ENCODE results near the gene FBLN1.
"Not testable (repeated sequence)": the region's sequence is repeated elsewhere in the genome, so short reads cannot be mapped to it uniquely, and the experiment has no call there.

The FBLN1 gene

GRCh38 chr22:45600790-45601730 is 98.4 kb downstream of the FBLN1 start:
- no peak for DNase-seq (ENCODE audit: low spot score)
- Histone ChIP-seq H3K27ac (ENCODE audit: poor library complexity, severe bottlenecking) (no peak overlapping the region), H3K36me3 (ENCODE audit: low read depth) (no peaks in the 10 kb centered on the region), H3K4me1 (ENCODE audit: insufficient read depth, poor library complexity, severe bottlenecking) (peaks cover 29% of the 10 kb centered on the region), H3K9me3 (ENCODE audit: severe bottlenecking) (no peaks in the 10 kb centered on the region), H3K27me3 (ENCODE audit: insufficient read depth, poor library complexity, severe bottlenecking) (no peaks in the 10 kb centered on the region), H3K4me3 (ENCODE audit: severe bottlenecking) (no peak overlapping the region)
- no peak for ATAC-seq (ENCODE audit: low read depth)
- TF ChIP-seq CTCF (IDR thresholded peaks at IDR 0.05; ENCODE audit: poor library complexity, severe bottlenecking), result no peak

- TF ChIP-seq CTCF (IDR thresholded peaks at IDR 0.05; ENCODE audit: poor library complexity, severe bottlenecking), result no peak
- Histone ChIP-seq H3K27me3 (ENCODE audit: insufficient read depth, poor library complexity, severe bottlenecking) (no peaks in the 10 kb centered on the region), H3K4me3 (ENCODE audit: severe bottlenecking) (no peak overlapping the region), H3K9me3 (ENCODE audit: severe bottlenecking) (no peaks in the 10 kb centered on the region), H3K36me3 (ENCODE audit: low read depth) (no peaks in the 10 kb centered on the region), H3K4me1 (ENCODE audit: insufficient read depth, poor library complexity, severe bottlenecking) (peaks cover 29% of the 10 kb centered on the region), H3K27ac (ENCODE audit: poor library complexity, severe bottlenecking) (no peak overlapping the region)
- DNase-seq (ENCODE audit: low spot score) (no peak), ATAC-seq (ENCODE audit: low read depth) (no peak)
These were observed 99.5 kb downstream of the FBLN1 start for GRCh38 chr22:45602004-45602733.

- Histone ChIP-seq H3K9me3 (ENCODE audit: severe bottlenecking) (no peaks in the 10 kb centered on the region), H3K4me3 (ENCODE audit: severe bottlenecking) (no peak overlapping the region), H3K36me3 (ENCODE audit: low read depth) (no peaks in the 10 kb centered on the region), H3K4me1 (ENCODE audit: insufficient read depth, poor library complexity, severe bottlenecking) (peaks cover 29% of the 10 kb centered on the region), H3K27me3 (ENCODE audit: insufficient read depth, poor library complexity, severe bottlenecking) (no peaks in the 10 kb centered on the region), H3K27ac (ENCODE audit: poor library complexity, severe bottlenecking) (peak overlapping the region; percentile 64)
- DNase-seq (ENCODE audit: low spot score) (no peak), ATAC-seq (ENCODE audit: low read depth) (no peak)
- TF ChIP-seq CTCF (IDR thresholded peaks at IDR 0.05; ENCODE audit: poor library complexity, severe bottlenecking), result no peak
These were observed 100.3 kb downstream of the FBLN1 start for GRCh38 chr22:45602824-45603595.

GRCh38 chr22:45603619-45604018 is 100.9 kb downstream of the FBLN1 start:
- peak overlapping the region; percentile 64 for H3K27ac ChIP-seq (ENCODE audit: poor library complexity, severe bottlenecking)
- no peak for ATAC-seq (ENCODE audit: low read depth)
- H3K9me3 ChIP-seq (ENCODE audit: severe bottlenecking), result no peaks in the 10 kb centered on the region
- H3K4me1 ChIP-seq (ENCODE audit: insufficient read depth, poor library complexity, severe bottlenecking), result peaks cover 34% of the 10 kb centered on the region
- H3K27me3 ChIP-seq (ENCODE audit: insufficient read depth, poor library complexity, severe bottlenecking), result no peaks in the 10 kb centered on the region
- H3K36me3 ChIP-seq (ENCODE audit: low read depth), result no peaks in the 10 kb centered on the region
- DNase-seq (ENCODE audit: low spot score), result no peak
- H3K4me3 ChIP-seq (ENCODE audit: severe bottlenecking), result no peak overlapping the region
- no peak for TF ChIP-seq CTCF (IDR thresholded peaks at IDR 0.05; ENCODE audit: poor library complexity, severe bottlenecking)

- not testable (repeated sequence) for H3K27ac ChIP-seq (ENCODE audit: poor library complexity, severe bottlenecking); ATAC-seq (ENCODE audit: low read depth); H3K4me3 ChIP-seq (ENCODE audit: severe bottlenecking); H3K36me3 ChIP-seq (ENCODE audit: low read depth); DNase-seq (ENCODE audit: low spot score); H3K9me3 ChIP-seq (ENCODE audit: severe bottlenecking); H3K27me3 ChIP-seq (ENCODE audit: insufficient read depth, poor library complexity, severe bottlenecking)
- peaks cover 48% of the 10 kb centered on the region for H3K4me1 ChIP-seq (ENCODE audit: insufficient read depth, poor library complexity, severe bottlenecking)
These were observed 105.4 kb downstream of the FBLN1 start for GRCh38 chr22:45608045-45608444.
